OCI-LY1 (cell line): ENCODE data around the gene KLHDC7A.

Source experiments
- H2AFZ ChIP-seq: fragments of 200-600 bp; sonication (generic), shearing (Covaris generic); 2 replicates; pipeline ENCODE4 v1.6.0; 2014; ENCODE audit warnings: antibody characterized with exemption, mild to moderate bottlenecking, low read length
- H3F3A ChIP-seq: fragments of 200-600 bp; sonication (generic), shearing (Covaris generic); 2 replicates; pipeline ENCODE4 v1.6.0; 2014; ENCODE audit warnings: mild to moderate bottlenecking, antibody characterized with exemption, low read length, moderate library complexity; ENCODE audit not compliant: insufficient read depth
- H3K27ac ChIP-seq: fragments of 200-600 bp; sonication (generic); 2 replicates; pipeline ENCODE4 v1.5.1; 2014; ENCODE audit warnings: low read length, mixed run types, mild to moderate bottlenecking, low read depth; ENCODE audit not compliant: poor library complexity, severe bottlenecking
- H3K27me3 ChIP-seq: fragments of 200-600 bp; sonication (generic); 2 replicates; pipeline ENCODE4 v1.6.0; 2014; ENCODE audit warnings: antibody characterized with exemption, mild to moderate bottlenecking, low read length, moderate library complexity; ENCODE audit not compliant: insufficient read depth
- H3K36me3 ChIP-seq: fragments of 200-600 bp; sonication (generic); 2 replicates; pipeline ENCODE4 v1.6.1; 2014; ENCODE audit warnings: mild to moderate bottlenecking, antibody characterized with exemption, low read length, moderate library complexity, mixed read lengths; ENCODE audit not compliant: insufficient read depth
- H3K4me1 ChIP-seq: fragments of 200-600 bp; sonication (generic); 2 replicates; pipeline ENCODE4 v1.5.1; 2014; ENCODE audit warnings: mild to moderate bottlenecking, low read length, moderate library complexity; ENCODE audit not compliant: insufficient read depth, severe bottlenecking
- H3K4me2 ChIP-seq: fragments of 200-600 bp; sonication (generic), shearing (Covaris generic); 2 replicates; pipeline ENCODE4 v1.6.1; 2014; ENCODE audit warnings: low read length
- H3K4me3 ChIP-seq: fragments of 200-600 bp; sonication (generic); 2 replicates; pipeline ENCODE4 v1.5.1; 2014; ENCODE audit warnings: low read length, low read depth, mild to moderate bottlenecking, mixed read lengths; ENCODE audit not compliant: poor library complexity, severe bottlenecking
- H3K79me2 ChIP-seq: fragments of 200-600 bp; shearing (Covaris generic); 2 replicates; pipeline ENCODE4 v1.6.1; 2016; ENCODE audit warnings: mixed run types, low read length, mixed read lengths; ENCODE audit not compliant: insufficient read depth
- H3K9ac ChIP-seq: fragments of 200-600 bp; sonication (generic), shearing (Covaris generic); 2 replicates; pipeline ENCODE4 v1.6.1; 2014; ENCODE audit warnings: mild to moderate bottlenecking, low read length, mixed read lengths
- H3K9me2 ChIP-seq: fragments of 200-600 bp; sonication (generic), shearing (Covaris generic); 2 replicates; pipeline ENCODE4 v1.6.1; 2014; ENCODE audit warnings: low read depth, mild to moderate bottlenecking, low read length, mixed read lengths
- H3K9me3 ChIP-seq: fragments of 200-600 bp; shearing (Covaris generic); 2 replicates; pipeline ENCODE4 v1.6.1; 2014; ENCODE audit warnings: low read length, mixed read lengths
- H4K20me1 ChIP-seq: fragments of 200-600 bp; sonication (generic), shearing (Covaris generic); 2 replicates; pipeline ENCODE4 v1.6.0; 2016; ENCODE audit warnings: mild to moderate bottlenecking, low read length; ENCODE audit not compliant: insufficient read depth
- CTCF ChIP-seq: fragments of 200-600 bp; sonication (generic), shearing (Covaris generic); IDR thresholded peaks from 2 replicates; pipeline ENCODE4 v1.5.1; 2017; ENCODE audit warnings: mild to moderate bottlenecking, antibody characterized with exemption, low read length, moderate library complexity, mixed read lengths
- EZH2 ChIP-seq: fragments of 200-600 bp; sonication (generic), shearing (Covaris generic); IDR thresholded peaks from 2 replicates; pipeline ENCODE4 v1.8.0; 2017; ENCODE audit warnings: borderline replicate concordance, mixed run types, mild to moderate bottlenecking, antibody characterized with exemption, low read length, moderate library complexity, mixed read lengths

The KLHDC7A gene

GRCh38 chr1:18443587-18444520 is 36.9 kb upstream of the KLHDC7A start:
- TF ChIP-seq CTCF (no peak), EZH2 (no peak)
- no peaks in the 10 kb centered on the region for H3K27me3 ChIP-seq
- no peaks in the 10 kb centered on the region for H4K20me1 ChIP-seq
- H3K79me2 ChIP-seq = no peaks in the 10 kb centered on the region
- H3K36me3 ChIP-seq = no peaks in the 10 kb centered on the region
- no peak overlapping the region for H2AFZ ChIP-seq
- H3K4me3 ChIP-seq = no peak overlapping the region
- no peak overlapping the region for H3K27ac ChIP-seq
- no peaks in the 10 kb centered on the region for H3F3A ChIP-seq
- H3K4me2 ChIP-seq = no peak overlapping the region
- H3K9me2 ChIP-seq = no peaks in the 10 kb centered on the region
- no peaks in the 10 kb centered on the region for H3K9me3 ChIP-seq
- H3K4me1 ChIP-seq = no peaks in the 10 kb centered on the region
- H3K9ac ChIP-seq = no peak overlapping the region

DNA sequence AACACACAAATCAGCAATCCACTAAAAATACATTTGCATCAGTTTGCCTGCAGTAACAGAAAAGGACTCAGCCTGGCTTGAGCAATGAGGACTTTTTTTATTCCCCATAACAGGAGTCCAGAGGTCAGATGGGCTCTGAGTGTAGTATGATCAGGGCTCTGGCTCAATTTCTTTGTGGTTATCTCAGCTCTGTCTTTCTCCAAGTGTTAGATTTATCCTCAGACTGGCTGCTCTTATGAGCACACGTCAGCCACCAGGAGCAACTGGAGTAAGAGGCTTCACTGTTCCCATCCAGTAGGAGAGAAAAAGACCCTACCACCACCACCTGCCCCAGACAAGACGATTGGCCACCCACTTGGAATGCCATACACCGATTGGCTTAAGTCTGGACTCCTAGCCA is 36.2 kb upstream of the KLHDC7A start:
- H3K9me2 ChIP-seq = no peaks in the 10 kb centered on the region
- no peak overlapping the region for H3K9ac ChIP-seq
- no peaks in the 10 kb centered on the region for H3K9me3 ChIP-seq
- no peaks in the 10 kb centered on the region for H3K79me2 ChIP-seq
- TF ChIP-seq EZH2 (no peak), CTCF (no peak)
- no peak overlapping the region for H3K27ac ChIP-seq
- no peaks in the 10 kb centered on the region for H3K27me3 ChIP-seq
- no peak overlapping the region for H3K4me3 ChIP-seq
- H3F3A ChIP-seq = no peaks in the 10 kb centered on the region
- H3K4me1 ChIP-seq = no peaks in the 10 kb centered on the region
- H2AFZ ChIP-seq = no peak overlapping the region
- H4K20me1 ChIP-seq = no peaks in the 10 kb centered on the region
- H3K4me2 ChIP-seq = no peak overlapping the region
- no peaks in the 10 kb centered on the region for H3K36me3 ChIP-seq

DNA sequence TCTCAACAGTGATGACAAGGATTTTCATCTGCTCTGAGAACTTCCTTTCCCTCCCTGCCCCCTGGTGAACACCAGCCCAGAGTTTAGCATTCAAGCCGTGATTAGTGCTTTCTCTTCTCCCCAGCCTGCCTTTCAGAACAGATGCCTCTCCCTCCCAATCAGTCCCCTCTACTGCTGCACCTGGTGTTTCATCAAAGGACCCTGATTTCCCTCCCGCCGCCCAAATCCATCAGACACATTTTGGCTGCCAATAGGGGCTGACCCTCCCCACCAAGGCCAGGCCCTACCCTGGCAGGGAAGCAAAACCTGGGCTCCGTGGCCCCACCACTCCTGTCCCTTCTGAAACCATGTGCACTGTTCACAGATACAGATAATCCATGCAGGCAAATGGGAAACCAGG is 34.0 kb upstream of the KLHDC7A start:
- Histone ChIP-seq H3K4me2 (no peak overlapping the region), H3K79me2 (no peaks in the 10 kb centered on the region), H3K27ac (no peak overlapping the region), H3K4me3 (no peak overlapping the region), H3F3A (no peaks in the 10 kb centered on the region), H3K9me2 (no peaks in the 10 kb centered on the region), H3K4me1 (no peaks in the 10 kb centered on the region), H2AFZ (no peak overlapping the region), H4K20me1 (no peaks in the 10 kb centered on the region), H3K27me3 (no peaks in the 10 kb centered on the region), H3K36me3 (no peaks in the 10 kb centered on the region), H3K9me3 (no peaks in the 10 kb centered on the region), H3K9ac (no peak overlapping the region)
- TF ChIP-seq EZH2 = no peak
- TF ChIP-seq CTCF = no peak
